ENCODE data around the gene BFAR.
"Not testable (repeated sequence)": the region's sequence is repeated elsewhere in the genome, so short reads cannot be mapped to it uniquely, and the experiment has no call there.

BFAR gene

GRCh38 chr16:14678748-14679497 is 46.2 kb downstream of the BFAR start:
- no peak for DNase-seq
- in situ Hi-C loops (cut with HindIII; ENCODE audit: low pct_ligation_motif_present, low pct_unique_long_range_greater_than_20kb, low sequenced_read_pairs) = no loop called here

- in situ Hi-C loops (cut with HindIII; ENCODE audit: low pct_ligation_motif_present, low pct_unique_long_range_greater_than_20kb, low sequenced_read_pairs); DNase-seq: not testable (repeated sequence)
Observed at GRCh38 chr16:14680396-14680795, 47.6 kb downstream of the BFAR start.

DNA sequence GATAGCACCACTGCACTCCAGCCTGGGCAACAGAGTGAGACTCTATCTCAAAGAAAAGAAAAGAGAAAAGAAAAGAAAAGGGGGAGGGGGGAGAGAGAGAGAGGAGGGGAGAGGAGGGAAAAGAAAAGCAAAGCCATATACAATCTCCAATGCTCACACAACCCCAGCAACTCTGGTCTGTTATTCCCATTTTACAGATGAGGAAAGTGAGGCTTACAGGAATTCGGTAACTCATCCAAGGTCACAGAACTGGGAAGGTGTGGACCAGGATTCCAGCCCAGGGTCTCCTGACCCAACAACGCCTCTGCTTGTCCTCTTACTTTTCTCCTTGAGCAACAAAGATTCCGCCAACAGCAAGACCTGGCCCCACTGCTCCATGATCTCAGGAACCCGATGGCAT is 48.4 kb downstream of the BFAR start:
- in situ Hi-C loops (cut with HindIII; ENCODE audit: low pct_ligation_motif_present, low pct_unique_long_range_greater_than_20kb, low sequenced_read_pairs) = no loop called here

DNA sequence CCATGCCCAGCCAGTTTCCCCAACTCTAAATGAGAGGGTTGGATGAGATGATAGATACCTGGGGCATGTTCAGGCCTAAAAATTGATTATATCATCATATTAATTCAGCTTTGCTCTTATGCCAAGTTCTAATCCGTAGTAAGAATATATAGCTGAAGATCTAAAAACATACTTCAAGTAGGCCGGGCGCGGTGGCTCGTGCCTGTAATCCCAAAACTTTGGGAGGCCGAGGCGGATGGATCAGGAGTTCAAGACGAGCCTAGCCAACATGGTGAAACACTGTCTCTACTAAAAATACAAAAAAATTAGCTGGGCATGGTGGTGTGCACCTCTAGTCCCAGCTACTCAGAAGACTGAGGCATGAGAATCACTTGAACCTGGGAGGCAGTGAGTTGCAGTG is 49.4 kb downstream of the BFAR start:
- in situ Hi-C loops (cut with HindIII; ENCODE audit: low pct_ligation_motif_present, low pct_unique_long_range_greater_than_20kb, low sequenced_read_pairs) = no loop called here
- no peak for DNase-seq

More for the DNA sequence above, 48.4 kb downstream of the BFAR start:
- no peak for DNase-seq

GRCh38 chr16:14685870-14686793 is 53.4 kb downstream of the BFAR start:
- DNase-seq; in situ Hi-C loops (cut with HindIII; ENCODE audit: low pct_ligation_motif_present, low pct_unique_long_range_greater_than_20kb, low sequenced_read_pairs): not testable (repeated sequence)

- in situ Hi-C loops (cut with HindIII; ENCODE audit: low pct_ligation_motif_present, low pct_unique_long_range_greater_than_20kb, low sequenced_read_pairs); DNase-seq: not testable (repeated sequence)
Observed at GRCh38 chr16:14694129-14694528, 61.4 kb downstream of the BFAR start, which contains the start of gene PLA2G10. PLA2G10 (minus strand) TSS chr16:14694308; CDS start chr16:14694229, 79 bp downstream.

- DNase-seq; in situ Hi-C loops (cut with HindIII; ENCODE audit: low pct_ligation_motif_present, low pct_unique_long_range_greater_than_20kb, low sequenced_read_pairs): not testable (repeated sequence)
Observed at GRCh38 chr16:14701859-14702258, 69.1 kb downstream of the BFAR start.

DNA sequence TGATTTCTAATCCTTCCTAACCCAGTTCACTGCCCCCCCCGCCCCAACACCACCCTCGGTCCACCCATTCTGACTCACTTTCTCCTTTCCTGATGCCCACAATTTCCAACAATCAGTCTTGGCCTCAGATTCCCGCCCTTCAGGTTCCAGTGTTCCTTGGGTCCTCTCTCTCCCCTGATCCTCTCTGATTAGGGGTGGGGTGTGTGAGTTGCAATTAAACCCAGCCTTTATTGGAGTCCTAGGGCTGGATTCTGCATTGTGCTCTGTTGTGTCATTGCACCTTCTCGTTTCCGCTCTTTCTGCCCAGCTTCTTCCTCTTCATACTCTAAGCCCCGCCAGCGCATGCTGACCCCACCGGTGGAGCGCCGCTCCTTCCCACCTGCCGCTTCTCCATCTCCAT is 69.9 kb downstream of the BFAR start:
- in situ Hi-C loops (cut with HindIII; ENCODE audit: low pct_ligation_motif_present, low pct_unique_long_range_greater_than_20kb, low sequenced_read_pairs); DNase-seq: not testable (repeated sequence)

GRCh38 chr16:14703156-14704011 is 70.6 kb downstream of the BFAR start, which contains the start of gene NPIPA3:
NPIPA3 (plus strand) TSS chr16:14703411; CDS start chr16:14708944, 5,533 bp downstream.
- in situ Hi-C loops (cut with HindIII; ENCODE audit: low pct_ligation_motif_present, low pct_unique_long_range_greater_than_20kb, low sequenced_read_pairs); DNase-seq: not testable (repeated sequence)

Measured in ACHN (cell line).